WERI-Rb-1 (cell line): ENCODE data around the gene TEX28.
"Not testable (repeated sequence)": the region's sequence is repeated elsewhere in the genome, so short reads cannot be mapped to it uniquely, and the experiment has no call there.

Source experiments
- DNase-seq: peaks from one replicate; pipeline ENCODE4 v3.0.0-alpha.2; 2020
- H3K27ac ChIP-seq: fragments of 250-450 bp; sonication (Bioruptor Pico); 2 replicates; pipeline ENCODE4 v1.5.1; 2020; ENCODE audit warnings: mild to moderate bottlenecking, moderate library complexity
- H3K27me3 ChIP-seq: fragments of 250-450 bp; sonication (Bioruptor Pico); 2 replicates; pipeline ENCODE4 v1.5.1; 2021; ENCODE audit warnings: mild to moderate bottlenecking, low read depth, moderate library complexity; ENCODE audit not compliant: insufficient read depth, severe bottlenecking
- H3K36me3 ChIP-seq: fragments of 250-450 bp; sonication (Bioruptor Pico); 2 replicates; pipeline ENCODE4 v1.5.1; 2020; ENCODE audit warnings: mild to moderate bottlenecking, moderate library complexity
- H3K4me3 ChIP-seq: 2 replicates; pipeline ENCODE4 v1.5.1; 2011; ENCODE audit warnings: low read depth, mild to moderate bottlenecking, control low read depth, low read length
- H3K9me3 ChIP-seq: fragments of 250-450 bp; sonication (Bioruptor Pico); 2 replicates; pipeline ENCODE4 v1.5.1; 2021; ENCODE audit warnings: mild to moderate bottlenecking, moderate library complexity; ENCODE audit not compliant: severe bottlenecking

TEX28 gene

DNA sequence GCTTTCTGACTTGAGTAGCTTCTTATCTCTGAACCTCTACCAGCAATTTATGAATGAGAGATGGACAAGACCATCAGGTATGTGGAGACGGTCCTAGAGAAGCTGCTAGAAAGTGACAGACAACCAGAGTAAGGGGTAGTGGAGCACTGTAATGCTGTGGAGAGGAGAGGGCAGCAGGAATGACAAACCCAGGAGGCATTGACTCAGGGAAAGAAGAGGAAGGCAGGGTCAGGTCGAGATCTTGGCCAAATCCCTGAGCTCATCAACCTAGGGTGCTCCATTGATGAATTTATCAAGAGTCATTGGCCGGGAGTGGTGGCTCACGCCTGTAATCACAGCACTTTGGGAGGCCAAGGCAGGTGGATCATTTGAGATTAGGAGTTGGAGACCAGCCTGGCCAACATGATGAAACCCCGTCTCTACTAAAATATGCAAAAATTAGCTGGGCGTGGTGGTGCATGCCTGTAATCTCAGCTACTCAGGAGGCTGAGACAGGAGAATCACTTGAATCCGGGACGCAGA lies 54.9 kb downstream of the TEX28 start:
- not testable (repeated sequence) for DNase-seq, H3K36me3 ChIP-seq, H3K9me3 ChIP-seq, H3K27ac ChIP-seq, H3K4me3 ChIP-seq, H3K27me3 ChIP-seq

DNA sequence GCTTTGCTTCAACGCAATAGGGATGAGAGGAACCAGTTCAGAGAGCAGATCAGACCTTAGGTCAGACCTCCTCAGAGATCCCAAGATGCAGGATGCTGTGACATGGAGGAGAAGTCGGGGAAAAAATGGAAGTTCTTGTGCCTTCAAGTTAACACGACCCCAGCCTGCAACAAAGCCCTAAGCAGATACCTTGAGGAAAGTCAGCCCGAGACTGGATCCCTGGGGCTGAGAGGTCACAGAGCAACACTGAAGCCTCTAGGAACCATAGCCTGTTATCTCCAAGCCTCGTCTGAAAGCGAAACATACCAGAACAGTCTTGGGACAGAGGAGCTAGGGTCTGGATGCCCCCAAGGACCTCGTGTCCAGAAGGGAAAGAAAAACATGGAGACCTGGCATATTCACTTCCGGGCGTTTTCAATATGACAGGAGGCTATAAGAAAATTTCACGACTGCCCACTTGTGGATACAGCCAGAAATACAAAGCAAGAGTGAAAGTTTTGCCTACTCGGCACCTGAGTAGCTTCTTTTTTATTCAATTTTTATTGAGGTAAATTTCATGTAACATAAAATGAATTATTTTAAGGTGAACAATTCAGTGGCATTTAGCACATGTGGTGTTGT lies 55.9 kb downstream of the TEX28 start:
- not testable (repeated sequence) for H3K4me3 ChIP-seq, H3K36me3 ChIP-seq, H3K9me3 ChIP-seq, DNase-seq, H3K27ac ChIP-seq, H3K27me3 ChIP-seq

DNA sequence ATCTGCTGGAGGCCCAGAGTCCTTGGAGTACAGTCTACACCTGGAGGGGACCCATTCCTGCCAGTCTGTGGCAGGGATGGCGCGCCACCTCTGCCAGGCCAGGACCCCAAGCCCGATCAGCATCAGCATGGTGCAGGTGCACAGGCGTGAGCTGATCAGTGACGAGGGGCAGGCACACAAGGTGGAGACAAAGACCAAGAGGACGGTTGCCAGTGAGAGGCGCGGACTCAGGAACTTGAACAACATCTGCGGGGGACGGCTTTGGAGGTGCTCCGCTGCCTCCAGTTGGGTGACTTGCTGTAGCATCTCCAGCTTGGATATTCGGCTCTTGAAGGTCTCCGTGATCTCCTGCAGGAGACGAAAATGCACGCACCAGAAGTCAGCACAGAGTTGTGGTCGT lies 61.3 kb downstream of the TEX28 start:
- not testable (repeated sequence) for H3K27me3 ChIP-seq, DNase-seq, H3K4me3 ChIP-seq, H3K27ac ChIP-seq, H3K9me3 ChIP-seq, H3K36me3 ChIP-seq

DNA sequence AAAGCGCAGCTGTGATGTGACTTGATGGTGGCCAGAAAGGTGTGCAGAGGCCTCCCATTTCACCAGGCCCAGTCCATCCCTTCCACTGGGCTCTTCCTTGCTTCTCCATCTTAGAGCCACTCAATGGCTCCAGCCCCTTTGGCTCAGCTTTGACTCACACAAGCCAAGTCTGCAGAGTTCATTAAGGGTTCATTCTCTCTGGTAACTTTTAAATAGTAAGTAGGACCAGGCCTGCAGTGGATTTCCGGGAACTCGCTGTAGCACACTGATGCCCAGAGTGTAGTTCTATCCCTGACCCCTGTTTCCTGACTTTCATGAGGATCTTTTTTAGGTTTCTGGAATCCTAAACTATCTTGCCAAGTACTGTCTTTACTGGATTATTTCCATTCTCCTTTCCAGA lies 63.5 kb downstream of the TEX28 start:
- H3K27ac ChIP-seq, DNase-seq, H3K9me3 ChIP-seq: not testable (repeated sequence)

DNA sequence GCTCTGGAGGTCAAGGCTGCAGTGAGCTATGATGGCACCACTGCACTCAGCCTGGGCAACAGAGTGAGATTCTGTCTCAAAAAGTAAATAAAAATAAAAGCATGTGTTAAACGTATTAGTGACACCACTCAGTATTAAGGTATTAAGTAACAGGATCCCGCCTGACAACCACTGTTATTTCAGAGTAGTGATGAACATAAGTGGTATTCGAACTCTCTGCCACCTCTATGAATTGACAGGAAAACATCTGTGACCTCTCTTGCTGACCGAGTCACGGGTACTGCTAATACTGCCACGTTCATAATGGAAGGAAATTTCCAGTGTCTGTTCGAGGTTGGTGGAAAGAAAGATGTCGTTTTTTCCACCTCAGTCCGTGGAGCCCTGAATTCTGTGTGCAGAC lies 68.2 kb downstream of the TEX28 start:
- H3K4me3 ChIP-seq, H3K36me3 ChIP-seq, H3K27me3 ChIP-seq, H3K27ac ChIP-seq, H3K9me3 ChIP-seq, DNase-seq: not testable (repeated sequence)

More for the DNA sequence above, 63.5 kb downstream of the TEX28 start:
- H3K36me3 ChIP-seq, H3K27me3 ChIP-seq, H3K4me3 ChIP-seq: not testable (repeated sequence)

DNA sequence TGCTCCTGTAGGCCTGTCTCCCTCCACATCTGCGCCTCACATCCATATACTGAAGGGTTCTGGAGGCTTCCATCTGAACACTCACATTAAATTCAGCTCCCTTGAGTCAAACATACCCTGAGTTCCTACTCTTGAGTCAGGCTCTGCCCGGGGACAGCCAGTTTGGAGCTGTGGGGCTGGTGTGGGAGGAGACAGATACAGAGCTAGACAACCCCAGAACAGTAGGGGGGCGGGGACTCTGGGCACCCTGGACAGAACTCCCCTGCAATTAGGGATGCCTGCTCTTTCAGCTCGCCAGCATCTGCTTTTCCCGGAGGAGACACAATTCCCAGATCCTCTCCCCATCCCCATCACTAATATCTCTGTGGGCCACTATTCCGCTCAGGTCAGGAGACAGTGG lies 69.6 kb downstream of the TEX28 start:
- not testable (repeated sequence) for H3K9me3 ChIP-seq, DNase-seq, H3K36me3 ChIP-seq, H3K27ac ChIP-seq, H3K4me3 ChIP-seq, H3K27me3 ChIP-seq
